Kidney epithelial cell (primary cell): Measurements from ENCODE around the gene USP32. TPM values are rescaled to one million over a fixed set of nuclear protein-coding genes. Genes with fewer than 3 reads are reported as not detected.

Source experiments
- DNase-seq: peaks from one replicate; pipeline ENCODE4 v3.0.0-alpha.2; 2010; ENCODE audit warnings: low read depth
- H3K27me3 ChIP-seq: 2 replicates; pipeline ENCODE4 v1.6.0; 2011; ENCODE audit warnings: low read length; ENCODE audit not compliant: control insufficient read depth, insufficient read depth
- H3K36me3 ChIP-seq: 2 replicates; pipeline ENCODE4 v1.5.1; 2011; ENCODE audit warnings: low read length; ENCODE audit not compliant: control insufficient read depth, insufficient read depth
- H3K4me3 ChIP-seq: 2 replicates; pipeline ENCODE4 v1.5.1; 2011; ENCODE audit warnings: low read depth, mild to moderate bottlenecking, control low read depth, low read length
- CTCF ChIP-seq: IDR thresholded peaks from 2 replicates; pipeline ENCODE4 v1.5.1; 2011; ENCODE audit warnings: mild to moderate bottlenecking, moderate library complexity, low read length, control low read depth, inconsistent platforms; ENCODE audit not compliant: insufficient read depth, poor library complexity, severe bottlenecking
- total RNA-seq: library from RNA; depleted of rRNA; stranded (reverse); fragments of >200 nt; gene quantifications from 2 replicates; pipeline ENCODE4 v1.2.3, GENCODE V29; 2015

Gene USP32
- total RNA-seq, 1 donor from 2014 or later, result 37.2 TPM

- TF ChIP-seq CTCF, result no peak
- H3K36me3 ChIP-seq, result no peaks in the 10 kb centered on the region
- no peak overlapping the region for H3K4me3 ChIP-seq
- DNase-seq, result no peak
- H3K27me3 ChIP-seq, result no peaks in the 10 kb centered on the region
These were observed 11.5 kb upstream of the USP32 start for GRCh38 chr17:60403523-60403810.

- no peak for TF ChIP-seq CTCF
- Histone ChIP-seq H3K36me3 (no peaks in the 10 kb centered on the region), H3K27me3 (no peaks in the 10 kb centered on the region), H3K4me3 (no peak overlapping the region)
- DNase-seq, result no peak
These were observed 9.9 kb upstream of the USP32 start for GRCh38 chr17:60401819-60402218.

- DNase-seq, result no peak
- Histone ChIP-seq H3K36me3 (no peaks in the 10 kb centered on the region), H3K27me3 (no peaks in the 10 kb centered on the region), H3K4me3 (no peak overlapping the region)
- no peak for TF ChIP-seq CTCF
These were observed 6.5 kb upstream of the USP32 start for GRCh38 chr17:60398227-60398959.

- no peak for TF ChIP-seq CTCF
- H3K36me3 ChIP-seq, result no peaks in the 10 kb centered on the region
- no peak overlapping the region for H3K4me3 ChIP-seq
- H3K27me3 ChIP-seq, result no peaks in the 10 kb centered on the region
- no peak for DNase-seq
These were observed 4.5 kb upstream of the USP32 start for GRCh38 chr17:60396412-60396811.

- no peaks in the 10 kb centered on the region for H3K27me3 ChIP-seq
These were observed 3.7 kb upstream of the USP32 start for GRCh38 chr17:60395508-60396065.

More at GRCh38 chr17:60395508-60396065, 3.7 kb upstream of the USP32 start:
- DNase-seq, result no peak
- H3K4me3 ChIP-seq, result no peak overlapping the region
- H3K36me3 ChIP-seq, result no peaks in the 10 kb centered on the region
- TF ChIP-seq CTCF, result no peak
